Fibroblast of mammary gland (primary cell): ENCODE measurements around the gene GPRIN1.
"Not testable (repeated sequence)": the region's sequence is repeated elsewhere in the genome, so short reads cannot be mapped to it uniquely, and the experiment has no call there.

Source experiments
- DNase-seq: peaks from one replicate; pipeline ENCODE4 v3.0.0-alpha.2; 2010; ENCODE audit warnings: low read depth
- H3K4me3 ChIP-seq: 2 replicates; pipeline ENCODE4 v1.5.1; 2011; ENCODE audit warnings: low read depth, mild to moderate bottlenecking, low read length, moderate library complexity; ENCODE audit not compliant: control insufficient read depth
- TF ChIP-seq, protein P1 (sequence below): conservative IDR thresholded peaks from 2 replicates; pipeline ENCODE4 v1.5.1; 2011; ENCODE audit warnings: low read depth, low read length, inconsistent platforms; ENCODE audit not compliant: control insufficient read depth, insufficient read depth

The GPRIN1 gene

DNA sequence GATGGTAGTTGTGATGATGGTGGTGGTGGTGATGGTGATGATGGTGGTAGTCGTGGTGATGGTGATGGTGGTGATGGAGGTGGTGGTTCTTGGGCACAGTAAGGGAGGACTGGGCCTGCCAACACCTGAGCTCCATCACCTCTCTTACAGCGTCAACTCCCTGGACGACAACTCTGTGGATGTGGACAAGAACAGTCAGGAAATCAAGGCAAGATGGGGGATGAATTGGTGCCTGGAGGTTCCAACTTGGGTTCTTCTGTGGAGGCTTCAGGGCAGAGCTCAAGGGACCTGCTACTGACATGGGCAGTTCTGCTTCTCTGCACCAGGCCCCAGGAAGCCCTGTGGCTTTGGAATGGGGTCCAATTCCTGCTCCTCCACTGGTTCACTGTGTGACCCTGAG lies 17.4 kb downstream of the GPRIN1 start:
- TF ChIP-seq, protein P1, sequence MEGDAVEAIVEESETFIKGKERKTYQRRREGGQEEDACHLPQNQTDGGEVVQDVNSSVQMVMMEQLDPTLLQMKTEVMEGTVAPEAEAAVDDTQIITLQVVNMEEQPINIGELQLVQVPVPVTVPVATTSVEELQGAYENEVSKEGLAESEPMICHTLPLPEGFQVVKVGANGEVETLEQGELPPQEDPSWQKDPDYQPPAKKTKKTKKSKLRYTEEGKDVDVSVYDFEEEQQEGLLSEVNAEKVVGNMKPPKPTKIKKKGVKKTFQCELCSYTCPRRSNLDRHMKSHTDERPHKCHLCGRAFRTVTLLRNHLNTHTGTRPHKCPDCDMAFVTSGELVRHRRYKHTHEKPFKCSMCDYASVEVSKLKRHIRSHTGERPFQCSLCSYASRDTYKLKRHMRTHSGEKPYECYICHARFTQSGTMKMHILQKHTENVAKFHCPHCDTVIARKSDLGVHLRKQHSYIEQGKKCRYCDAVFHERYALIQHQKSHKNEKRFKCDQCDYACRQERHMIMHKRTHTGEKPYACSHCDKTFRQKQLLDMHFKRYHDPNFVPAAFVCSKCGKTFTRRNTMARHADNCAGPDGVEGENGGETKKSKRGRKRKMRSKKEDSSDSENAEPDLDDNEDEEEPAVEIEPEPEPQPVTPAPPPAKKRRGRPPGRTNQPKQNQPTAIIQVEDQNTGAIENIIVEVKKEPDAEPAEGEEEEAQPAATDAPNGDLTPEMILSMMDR, result no peak
- H3K4me3 ChIP-seq, result no peak overlapping the region
- DNase-seq, result no peak

DNA sequence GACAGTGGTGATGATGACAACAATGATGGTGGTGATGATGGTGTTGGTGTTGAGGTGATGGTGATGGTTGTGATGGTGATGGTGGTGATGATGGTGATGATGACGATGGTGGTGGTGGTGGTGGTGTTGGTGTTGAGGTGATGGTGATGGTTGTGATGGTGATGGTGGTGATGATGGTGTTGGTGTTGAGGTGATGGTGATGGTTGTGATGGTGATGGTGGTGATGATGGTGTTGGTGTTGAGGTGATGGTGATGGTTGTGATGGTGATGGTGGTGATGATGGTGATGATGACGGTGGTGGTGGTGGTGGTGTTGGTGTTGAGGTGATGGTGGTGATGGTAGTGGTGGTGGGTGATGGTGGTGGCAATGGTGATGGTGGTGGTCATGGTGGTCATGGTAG lies 18.3 kb downstream of the GPRIN1 start:
- not testable (repeated sequence) for H3K4me3 ChIP-seq, DNase-seq

DNA sequence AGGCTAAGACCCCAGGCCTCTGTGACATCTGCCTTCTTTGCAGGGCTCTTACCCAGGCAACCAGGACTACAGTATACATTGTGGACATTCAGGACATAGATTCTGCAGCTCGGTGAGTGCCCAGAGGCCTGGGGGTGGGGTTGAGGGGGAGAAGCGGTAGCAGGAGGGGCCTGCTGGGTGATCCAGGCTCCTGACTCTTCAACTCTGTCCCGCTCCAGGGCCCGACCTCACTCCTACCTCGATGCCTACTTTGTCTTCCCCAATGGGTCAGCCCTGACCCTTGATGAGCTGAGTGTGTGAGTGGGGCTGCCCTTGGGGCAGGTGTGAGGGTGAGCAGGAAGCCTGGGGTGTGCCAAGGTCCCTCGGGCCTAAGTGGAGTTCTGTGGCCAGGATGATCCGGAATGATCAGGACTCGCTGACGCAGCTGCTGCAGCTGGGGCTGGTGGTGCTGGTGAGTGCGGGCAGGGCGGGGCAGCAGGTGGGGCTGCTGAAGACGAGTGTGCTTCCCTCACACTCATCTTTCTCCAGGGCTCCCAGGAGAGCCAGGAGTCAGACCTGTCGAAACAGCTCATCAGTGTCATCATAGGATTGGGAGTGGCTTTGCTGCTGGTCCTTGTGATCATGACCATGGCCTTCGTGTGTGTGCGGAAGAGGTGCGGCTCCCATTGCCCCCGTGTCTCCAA lies 19.8 kb downstream of the GPRIN1 start:
- TF ChIP-seq, protein P1, result no peak

DNA sequence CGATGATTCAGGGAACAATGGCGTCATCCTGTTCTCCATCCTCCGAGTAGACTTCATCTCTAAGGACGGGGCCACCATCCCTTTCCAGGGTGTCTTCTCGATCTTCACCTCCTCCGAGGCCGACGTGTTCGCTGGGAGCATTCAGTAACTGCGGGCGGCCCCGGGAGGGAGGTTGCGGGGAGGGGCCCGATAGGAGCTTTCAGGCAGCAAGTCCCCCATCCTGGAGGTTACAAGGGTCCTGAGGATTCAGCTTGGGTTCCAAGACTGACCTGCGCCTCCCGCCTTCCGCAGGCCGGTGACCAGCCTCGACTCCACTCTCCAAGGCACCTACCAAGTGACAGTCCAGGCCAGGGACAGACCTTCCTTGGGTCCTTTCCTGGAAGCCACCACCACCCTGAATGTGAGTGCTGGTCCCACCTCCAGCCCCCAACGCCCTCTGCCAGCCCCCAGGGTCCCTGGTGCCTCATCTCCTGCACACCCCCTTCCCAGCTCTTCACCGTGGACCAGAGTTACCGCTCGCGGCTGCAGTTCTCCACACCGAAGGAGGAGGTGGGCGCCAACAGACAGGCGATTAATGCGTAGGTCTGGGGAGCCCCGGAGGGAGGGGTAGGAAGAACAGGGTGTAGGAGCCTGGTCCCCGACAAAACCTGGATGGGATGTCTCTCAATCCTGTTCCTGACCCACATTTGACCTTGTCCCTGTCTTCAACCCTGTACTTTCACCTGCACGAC lies 20.8 kb downstream of the GPRIN1 start:
- no peak overlapping the region for H3K4me3 ChIP-seq
- TF ChIP-seq, protein P1, result no peak
- no peak for DNase-seq

More for the DNA sequence above, 19.8 kb downstream of the GPRIN1 start:
- DNase-seq, result no peak
- no peak overlapping the region for H3K4me3 ChIP-seq

DNA sequence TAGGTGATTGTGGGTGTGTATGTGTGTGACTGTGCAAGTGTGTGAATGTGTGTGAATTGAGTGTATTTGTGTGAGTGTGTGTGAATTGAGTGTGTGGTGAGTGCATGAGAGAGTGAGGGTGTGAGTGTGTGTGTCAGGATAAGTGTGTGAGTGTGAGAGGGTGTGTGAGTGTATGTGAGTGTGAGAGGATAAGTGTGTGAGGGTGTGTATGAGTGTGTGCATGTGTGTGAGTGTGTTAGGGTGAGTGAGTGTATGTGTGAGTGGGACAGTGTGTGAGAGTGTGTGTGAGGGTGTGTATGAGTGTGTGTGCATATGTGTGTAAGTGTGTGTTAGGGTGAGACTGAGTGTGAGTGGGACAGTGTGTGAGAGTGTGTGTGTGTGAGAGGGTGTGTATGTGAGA lies 21.7 kb downstream of the GPRIN1 start:
- DNase-seq, result no peak
- H3K4me3 ChIP-seq, result no peak overlapping the region
- TF ChIP-seq, protein P1, result no peak

DNA sequence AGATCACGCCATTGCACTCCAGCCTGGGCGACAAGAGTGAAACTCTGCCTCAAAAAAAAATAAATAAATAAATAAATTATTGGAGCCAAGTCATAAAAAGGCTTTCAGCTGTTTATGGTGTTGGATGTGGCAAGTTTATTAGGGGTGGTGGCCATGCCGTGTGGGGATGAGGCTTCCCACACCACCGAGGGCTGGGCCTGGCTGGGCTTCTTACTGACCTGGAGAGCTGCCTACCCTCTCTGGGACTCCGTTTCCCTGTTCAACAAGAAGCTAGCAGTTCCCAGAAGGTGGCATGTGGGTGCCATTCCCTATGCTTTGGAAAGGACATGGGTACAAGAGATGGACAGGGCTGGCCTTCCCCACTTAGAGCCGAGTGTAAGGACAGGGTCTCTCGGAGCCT lies 22.6 kb downstream of the GPRIN1 start:
- TF ChIP-seq, protein P1, result no peak
- DNase-seq, result no peak
- H3K4me3 ChIP-seq, result no peak overlapping the region

DNA sequence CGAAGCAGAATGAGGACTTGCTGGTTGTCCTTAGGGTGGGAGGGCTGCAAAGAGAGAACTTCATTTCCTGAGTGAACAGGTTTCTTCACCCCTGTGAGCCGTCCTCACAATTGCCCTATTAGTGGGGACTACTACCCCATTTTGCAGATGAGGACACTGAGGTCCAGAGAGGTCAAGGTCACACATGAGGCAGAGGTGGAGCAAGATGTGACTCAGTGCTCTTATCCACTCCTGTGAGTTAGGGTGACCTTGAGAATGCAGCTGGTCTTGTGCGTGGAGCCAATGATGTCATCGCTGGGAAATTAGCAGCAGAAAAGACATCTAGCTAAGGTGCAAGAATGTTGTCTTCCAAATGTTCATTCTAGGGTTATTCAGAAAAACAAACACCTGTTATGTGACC lies 26.9 kb downstream of the GPRIN1 start:
- H3K4me3 ChIP-seq, result no peak overlapping the region
- peak; percentile 16 for DNase-seq
- TF ChIP-seq, protein P1, result no peak
